GM13977 (cell line): ENCODE data around the gene UBC.

ENCODE experiments used
- DNase-seq: peaks from one replicate; pipeline ENCODE4 v3.0.0; 2012; ENCODE audit warnings: low spot score
- in situ Hi-C: fragments of 300-500 bp; cut with MboI; formaldehyde crosslinking; loops from one replicate; pipeline ENCODE4 v1.12.0; 2022; ENCODE audit warnings: low sequenced_read_pairs, low pct_unique_long_range_greater_than_20kb, mixed read lengths, inconsistent platforms; ENCODE audit not compliant: unreplicated experiment
- TF ChIP-seq, protein P1 (sequence below): IDR thresholded peaks from 2 replicates; pipeline ENCODE4 v1.5.1; 2012; ENCODE audit warnings: mild to moderate bottlenecking, control low read depth; ENCODE audit not compliant: insufficient read depth; ENCODE audit errors: extremely low read depth, missing control alignments

The UBC gene

DNA sequence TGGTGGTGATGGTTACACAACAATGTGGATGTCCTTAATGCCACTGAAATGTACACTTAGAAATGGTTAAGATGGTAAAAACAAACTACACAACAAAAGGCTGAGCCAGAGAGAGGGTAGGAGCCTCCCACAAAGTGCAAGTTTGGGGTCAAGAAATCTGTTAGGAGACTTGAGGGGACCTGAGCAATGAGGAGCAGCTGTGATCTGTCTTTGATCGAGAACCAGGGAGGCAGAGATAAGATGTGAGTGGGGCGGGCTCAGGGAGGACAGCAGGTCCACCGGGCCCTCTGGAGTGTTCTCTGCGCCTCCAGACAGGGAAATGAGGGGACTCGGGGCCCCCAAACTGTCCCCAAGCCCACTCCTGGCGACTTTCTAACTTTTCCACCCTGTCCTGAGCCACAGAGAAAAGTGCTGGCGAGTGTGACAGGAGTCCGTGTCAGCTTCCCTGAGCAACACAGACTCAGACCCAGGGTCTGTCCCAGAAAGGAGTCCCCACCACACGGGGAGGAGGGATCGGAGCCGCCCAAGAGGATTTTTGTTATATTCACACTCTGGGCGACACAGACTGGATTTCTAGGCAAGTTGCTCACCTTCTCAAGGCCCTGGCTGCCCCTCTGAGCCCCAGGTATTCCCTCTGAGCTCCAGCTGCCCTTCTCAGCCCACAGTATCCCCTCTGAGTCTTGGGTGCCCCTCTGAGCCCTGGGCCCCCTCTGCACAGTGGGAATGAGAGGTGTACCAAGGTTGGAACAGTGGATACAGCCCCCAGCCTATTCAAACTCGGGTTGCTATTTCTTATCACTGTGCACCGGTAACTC is 39.3 kb downstream of the UBC start:
- no peak for DNase-seq
- TF ChIP-seq, protein P1, sequence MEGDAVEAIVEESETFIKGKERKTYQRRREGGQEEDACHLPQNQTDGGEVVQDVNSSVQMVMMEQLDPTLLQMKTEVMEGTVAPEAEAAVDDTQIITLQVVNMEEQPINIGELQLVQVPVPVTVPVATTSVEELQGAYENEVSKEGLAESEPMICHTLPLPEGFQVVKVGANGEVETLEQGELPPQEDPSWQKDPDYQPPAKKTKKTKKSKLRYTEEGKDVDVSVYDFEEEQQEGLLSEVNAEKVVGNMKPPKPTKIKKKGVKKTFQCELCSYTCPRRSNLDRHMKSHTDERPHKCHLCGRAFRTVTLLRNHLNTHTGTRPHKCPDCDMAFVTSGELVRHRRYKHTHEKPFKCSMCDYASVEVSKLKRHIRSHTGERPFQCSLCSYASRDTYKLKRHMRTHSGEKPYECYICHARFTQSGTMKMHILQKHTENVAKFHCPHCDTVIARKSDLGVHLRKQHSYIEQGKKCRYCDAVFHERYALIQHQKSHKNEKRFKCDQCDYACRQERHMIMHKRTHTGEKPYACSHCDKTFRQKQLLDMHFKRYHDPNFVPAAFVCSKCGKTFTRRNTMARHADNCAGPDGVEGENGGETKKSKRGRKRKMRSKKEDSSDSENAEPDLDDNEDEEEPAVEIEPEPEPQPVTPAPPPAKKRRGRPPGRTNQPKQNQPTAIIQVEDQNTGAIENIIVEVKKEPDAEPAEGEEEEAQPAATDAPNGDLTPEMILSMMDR, result no peak
- in situ Hi-C loops, result no loop called here

DNA sequence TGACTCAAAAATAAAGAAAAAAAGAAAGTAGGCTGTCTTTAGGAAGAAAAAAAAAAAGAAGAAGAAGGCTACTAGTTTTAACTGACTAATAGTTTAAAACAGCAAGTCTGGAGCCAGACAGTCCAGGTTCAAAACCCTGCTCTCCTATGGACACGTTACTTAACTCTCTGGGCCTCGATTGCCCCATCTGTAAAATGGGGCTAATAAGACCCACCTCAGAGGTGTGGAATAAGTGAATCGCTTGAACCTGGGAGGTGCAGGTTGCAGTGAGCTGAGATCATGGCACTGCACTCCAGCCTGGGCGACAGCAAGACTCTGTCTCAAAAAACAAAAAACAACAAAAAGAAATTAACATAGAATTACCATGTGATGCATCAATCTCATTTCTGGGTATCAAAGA is 40.3 kb downstream of the UBC start:
- TF ChIP-seq, protein P1, result no peak
- DNase-seq, result no peak
- in situ Hi-C loops, result no loop called here

- in situ Hi-C loops, result no loop called here
- TF ChIP-seq, protein P1, result no peak
- no peak for DNase-seq
Observed at GRCh38 chr12:124872068-124872719, 42.3 kb downstream of the UBC start.

GRCh38 chr12:124871297-124871696 is 43.2 kb downstream of the UBC start:
- in situ Hi-C loops, result no loop called here
- no peak for DNase-seq
- TF ChIP-seq, protein P1, result no peak

- in situ Hi-C loops, result no loop called here
- no peak for DNase-seq
- TF ChIP-seq, protein P1, result no peak
Observed at GRCh38 chr12:124870515-124870914, 43.9 kb downstream of the UBC start.

GRCh38 chr12:124869059-124869665 is 45.3 kb downstream of the UBC start:
- DNase-seq, result no peak
- in situ Hi-C loops, result no loop called here
- TF ChIP-seq, protein P1, result no peak
